Thyroid gland (tissue), 4 donors: ENCODE measurements around the gene ZNF862. TPM values are rescaled to one million over a fixed set of nuclear protein-coding genes. Genes with fewer than 3 reads are reported as not detected.
A peak's percentile ranks its signal among the peaks of the same experiment; 100 is the strongest.

Source experiments
- DNase-seq, 2 donors: peaks; one replicate each; pipeline ENCODE4 v3.0.0-alpha.2; 2019
- H3K27ac ChIP-seq, 3 donors: fragments of 200-600 bp; sonication (generic); 1 replicate in 2 of 3; 2 replicates in 1 of 3; pipeline ENCODE4 v1.5.1; 2016 to 2019; ENCODE audit warnings: mild to moderate bottlenecking in 1 of 3, moderate library complexity in 1 of 3
- H3K27me3 ChIP-seq: fragments of 200-600 bp; sonication (generic); one replicate; pipeline ENCODE4 v1.5.1; 2019
- H3K36me3 ChIP-seq, 2 donors: fragments of 200-600 bp; sonication (generic); one replicate each; pipeline ENCODE4 v1.5.1; 2016 to 2019
- H3K4me1 ChIP-seq, 2 donors: fragments of 200-600 bp; sonication (generic); one replicate each; pipeline ENCODE4 v1.5.1; 2017 to 2019
- H3K4me3 ChIP-seq, 3 donors: fragments of 200-600 bp; sonication (generic); replicated peaks in 1 of 3; 1 replicate in 2 of 3; 2 replicates in 1 of 3; pipeline ENCODE4 v1.5.1; 2016; ENCODE audit warnings: mild to moderate bottlenecking in 1 of 3
- H3K9me3 ChIP-seq: fragments of 200-600 bp; sonication (generic); one replicate; pipeline ENCODE4 v1.5.1; 2017
- CTCF ChIP-seq, 6 experiments: fragments of 200-600 bp in 3 of 6; fragments of 450-650 bp in 3 of 6; sonication (generic) in 3 of 6; IDR thresholded peaks; one replicate each; pipeline ENCODE4 v1.5.1; 2016 to 2019; ENCODE audit warnings: antibody characterized with exemption in 6 of 6, mild to moderate bottlenecking in 2 of 6, inconsistent platforms in 1 of 6, moderate library complexity in 1 of 6
- POLR2A ChIP-seq, 2 donors: fragments of 450-650 bp; IDR thresholded peaks; one replicate each; pipeline ENCODE4 v1.6.1; 2017; ENCODE audit warnings: antibody characterized with exemption in 2 of 2, mild to moderate bottlenecking in 2 of 2, moderate library complexity in 1 of 2
- WGBS, 2 donors: methylation state at CpG; one replicate each; pipeline ENCODE4 v1.1.5; 2017; 5-methylcytosine and 5-hydroxymethylcytosine counted together
- intact Hi-C: fragments of 100-400 bp; cut with DNase I; formaldehyde crosslinking; loops from one replicate; pipeline ENCODE4 v1.15.1; 2023
- total RNA-seq, 4 donors: library from RNA; depleted of rRNA; stranded (reverse); fragments of >200 nt; gene quantifications; one replicate each; pipeline ENCODE4 v1.2.3, GENCODE V29; 2016

Gene ZNF862
- total RNA-seq, 4 donors from 2014 or later = 23.6 to 53.7 (median 39.3) TPM

GRCh38 chr7:149801816-149802215, 36.4 kb upstream of the ZNF862 start:
- TF ChIP-seq POLR2A (IDR thresholded peaks at IDR 0.05) = no peak
- no peak for TF ChIP-seq CTCF (IDR thresholded peaks at IDR 0.05)
- Histone ChIP-seq H3K4me1 (peaks cover 0 to 5% of the 10 kb centered on the region in 2 donors), H3K27ac (no peak overlapping the region), H3K36me3 (no peaks in the 10 kb centered on the region), H3K27me3 (no peaks in the 10 kb centered on the region), H3K4me3 (no peak overlapping the region), H3K9me3 (no peaks in the 10 kb centered on the region)
- intact Hi-C loops = no loop called here
- no peak for DNase-seq
- WGBS, 2 donors = 90 to 97% methylated on average over 2 to 12 of the region's 16 CpGs

- Histone ChIP-seq H3K36me3 (no peaks in the 10 kb centered on the region), H3K9me3 (no peaks in the 10 kb centered on the region), H3K4me3 (no peak overlapping the region), H3K27me3 (no peaks in the 10 kb centered on the region), H3K27ac (no peak overlapping the region), H3K4me1 (peaks cover 0 to 6% of the 10 kb centered on the region in 2 donors)
- DNase-seq = no peak
- intact Hi-C loops = no loop called here
- WGBS, 2 donors = 80 to 98% methylated on average over 1 to 6 of the region's 12 CpGs
- TF ChIP-seq POLR2A (IDR thresholded peaks at IDR 0.05) (no peak), CTCF (IDR thresholded peaks at IDR 0.05) (no peak)
These were observed 35.2 kb upstream of the ZNF862 start for GRCh38 chr7:149802966-149803365.

- TF ChIP-seq POLR2A (IDR thresholded peaks at IDR 0.05) (no peak), CTCF (IDR thresholded peaks at IDR 0.05) (no peak)
- intact Hi-C loops = no loop called here
- Histone ChIP-seq H3K4me3 (no peak overlapping the region), H3K9me3 (no peaks in the 10 kb centered on the region), H3K36me3 (no peaks in the 10 kb centered on the region), H3K27ac (no peak overlapping the region), H3K27me3 (no peaks in the 10 kb centered on the region), H3K4me1 (peaks cover 0 to 6% of the 10 kb centered on the region in 2 donors)
- DNase-seq = no peak
- WGBS, 2 donors = 69 to 82% methylated on average over 12 to 15 of the region's 17 CpGs
These were observed 34.6 kb upstream of the ZNF862 start for GRCh38 chr7:149803551-149804074.

- H3K27me3 ChIP-seq = no peaks in the 10 kb centered on the region
- DNase-seq = no peak
- no peaks in the 10 kb centered on the region for H3K9me3 ChIP-seq
- H3K4me3 ChIP-seq = no peak overlapping the region
- no peak overlapping the region for H3K27ac ChIP-seq
- no peaks in the 10 kb centered on the region for H3K36me3 ChIP-seq
- WGBS, 2 donors = 86 to 87% methylated on average over 9 of the region's 9 CpGs
- H3K4me1 ChIP-seq = peaks cover 0 to 8% of the 10 kb centered on the region in 2 donors
- intact Hi-C loops = no loop called here
- TF ChIP-seq CTCF (IDR thresholded peaks at IDR 0.05) (no peak), POLR2A (IDR thresholded peaks at IDR 0.05) (no peak)
These were observed 34.1 kb upstream of the ZNF862 start for GRCh38 chr7:149804106-149804505.

- Histone ChIP-seq H3K4me3 (no peak overlapping the region), H3K4me1 (peaks cover 0 to 12% of the 10 kb centered on the region in 2 donors), H3K9me3 (no peaks in the 10 kb centered on the region), H3K27ac (no peak overlapping the region), H3K27me3 (no peaks in the 10 kb centered on the region), H3K36me3 (no peaks in the 10 kb centered on the region)
- peak; percentile 44 to 46 for DNase-seq
- 44 to 47% methylated on average over 11 to 15 of the region's 16 CpGs for WGBS, 2 donors
- intact Hi-C loops = no loop called here
- no peak for TF ChIP-seq POLR2A (IDR thresholded peaks at IDR 0.05)
- TF ChIP-seq CTCF (IDR thresholded peaks at IDR 0.05) = no peak
These were observed 31.4 kb upstream of the ZNF862 start for GRCh38 chr7:149806726-149807125.
